Neural progenitor cell (in vitro differentiated cells): ENCODE measurements around the gene OPTC. TPM values are rescaled to one million over a fixed set of nuclear protein-coding genes. Genes with fewer than 3 reads are reported as not detected.

ENCODE experiments used
- DNase-seq: peaks from one replicate; pipeline ENCODE4 v3.0.0-alpha.2; 2016; ENCODE audit warnings: low spot score
- H2AFZ ChIP-seq: fragments of 200-600 bp; sonication (generic); replicated peaks from 2 replicates; pipeline ENCODE4 v1.6.1; 2016; ENCODE audit warnings: antibody characterized with exemption
- H3F3A ChIP-seq: fragments of 200-600 bp; sonication (generic); 2 replicates; pipeline ENCODE4 v1.6.1; 2016; ENCODE audit warnings: antibody characterized with exemption, low read depth
- H3K27ac ChIP-seq: fragments of 200-600 bp; sonication (generic); 2 replicates; pipeline ENCODE4 v1.5.1; 2016; ENCODE audit warnings: mild to moderate bottlenecking
- H3K27me3 ChIP-seq: fragments of 200-600 bp; sonication (generic); 2 replicates; pipeline ENCODE4 v1.6.1; 2016; ENCODE audit warnings: mild to moderate bottlenecking, moderate library complexity
- H3K36me3 ChIP-seq: fragments of 200-600 bp; sonication (generic); 2 replicates; pipeline ENCODE4 v1.5.1; 2016
- H3K4me1 ChIP-seq: fragments of 200-600 bp; sonication (generic); 2 replicates; pipeline ENCODE4 v1.6.1; 2016; ENCODE audit warnings: mixed run types
- H3K4me2 ChIP-seq: fragments of 200-600 bp; sonication (generic); 2 replicates; pipeline ENCODE4 v1.6.1; 2016
- H3K4me3 ChIP-seq: fragments of 200-600 bp; sonication (generic); 2 replicates; pipeline ENCODE4 v1.5.1; 2016
- H3K79me2 ChIP-seq: fragments of 200-600 bp; sonication (generic); 2 replicates; pipeline ENCODE4 v1.6.1; 2016; ENCODE audit warnings: low read depth
- H3K9ac ChIP-seq: fragments of 200-600 bp; sonication (generic); 2 replicates; pipeline ENCODE4 v1.6.1; 2016
- H3K9me3 ChIP-seq: fragments of 200-600 bp; sonication (generic); 2 replicates; pipeline ENCODE4 v1.5.1; 2016; ENCODE audit warnings: low read depth
- H4K20me1 ChIP-seq: fragments of 200-600 bp; sonication (generic); 2 replicates; pipeline ENCODE4 v1.6.1; 2016; ENCODE audit warnings: low read depth
- H3K27ac Mint-ChIP-seq: 3 replicates; pipeline ENCODE4 v1.8.0; 2021; ENCODE audit warnings: mixed read lengths
- H3K27me3 Mint-ChIP-seq: 2 replicates; pipeline ENCODE4 v1.8.0; 2022; ENCODE audit warnings: low read depth, mild to moderate bottlenecking, inconsistent platforms, moderate library complexity, mixed read lengths; ENCODE audit not compliant: insufficient read depth
- H3K36me3 Mint-ChIP-seq: 3 replicates; pipeline ENCODE4 v1.8.0; 2021; ENCODE audit warnings: mixed read lengths
- H3K4me1 Mint-ChIP-seq: 3 replicates; pipeline ENCODE4 v1.8.0; 2021; ENCODE audit warnings: mixed read lengths
- H3K4me3 Mint-ChIP-seq: 3 replicates; pipeline ENCODE4 v1.8.0; 2021; ENCODE audit warnings: mild to moderate bottlenecking, moderate library complexity, mixed read lengths
- H3K9me3 Mint-ChIP-seq: 3 replicates; pipeline ENCODE4 v1.8.0; 2020; ENCODE audit warnings: mixed read lengths
- CTCF ChIP-seq: fragments of 200-600 bp; sonication (generic); IDR thresholded peaks from 2 replicates; pipeline ENCODE4 v1.5.1; 2017; ENCODE audit warnings: antibody characterized with exemption, mild to moderate bottlenecking
- EZH2 ChIP-seq: fragments of 200-600 bp; sonication (generic); IDR thresholded peaks from 2 replicates; pipeline ENCODE4 v1.6.1; 2017; ENCODE audit warnings: antibody characterized with exemption, mild to moderate bottlenecking, moderate library complexity
- EZH2phosphoT487 ChIP-seq: fragments of 200-600 bp; sonication (generic); IDR thresholded peaks from 2 replicates; pipeline ENCODE4 v1.6.1; 2017; ENCODE audit warnings: antibody characterized with exemption
- total RNA-seq: library from RNA; depleted of rRNA; stranded (reverse); fragments of >200 nt; gene quantifications from 2 replicates; pipeline ENCODE4 v1.2.3, GENCODE V29; 2015; ENCODE audit warnings: low replicate concordance

The OPTC gene
- total RNA-seq, 1 donor from 2014 or later, result not detected

GRCh38 chr1:203557390-203557789, 63.4 kb downstream of the OPTC start:
- H3K9me3 Mint-ChIP-seq, result no peaks in the 10 kb centered on the region
- no peaks in the 10 kb centered on the region for H3K36me3 Mint-ChIP-seq
- no peak overlapping the region for H3K4me3 Mint-ChIP-seq
- no peak for DNase-seq
- no peaks in the 10 kb centered on the region for H3K27me3 ChIP-seq
- H3K36me3 ChIP-seq, result no peaks in the 10 kb centered on the region
- no peak overlapping the region for H3K27ac ChIP-seq
- H3K4me1 Mint-ChIP-seq, result peaks cover 60% of the 10 kb centered on the region
- TF ChIP-seq CTCF (no peak), EZH2 (no peak), EZH2phosphoT487 (no peak)
- H3K27me3 Mint-ChIP-seq, result peaks cover 12% of the 10 kb centered on the region
- H3K9me3 ChIP-seq, result no peaks in the 10 kb centered on the region
- no peak overlapping the region for H2AFZ ChIP-seq
- no peak overlapping the region for H3K4me2 ChIP-seq
- H4K20me1 ChIP-seq, result no peaks in the 10 kb centered on the region
- no peak overlapping the region for H3K4me3 ChIP-seq
- H3K9ac ChIP-seq, result no peak overlapping the region
- no peaks in the 10 kb centered on the region for H3K79me2 ChIP-seq
- peak overlapping the region; percentile 24 for H3K27ac Mint-ChIP-seq
- no peaks in the 10 kb centered on the region for H3F3A ChIP-seq
- H3K4me1 ChIP-seq, result peaks cover 22% of the 10 kb centered on the region

- Histone ChIP-seq H3K27ac (no peak overlapping the region), H3K4me3 (no peak overlapping the region), H3K9me3 (no peaks in the 10 kb centered on the region), H4K20me1 (no peaks in the 10 kb centered on the region), H3K79me2 (no peaks in the 10 kb centered on the region), H3K4me1 (peaks cover 22% of the 10 kb centered on the region), H3K9ac (no peak overlapping the region), H3F3A (no peaks in the 10 kb centered on the region), H3K27me3 (no peaks in the 10 kb centered on the region), H2AFZ (no peak overlapping the region), H3K4me2 (no peak overlapping the region), H3K36me3 (no peaks in the 10 kb centered on the region)
- Mint-ChIP-seq H3K36me3 (no peaks in the 10 kb centered on the region), H3K27ac (peak overlapping the region; percentile 39), H3K27me3 (peaks cover 12% of the 10 kb centered on the region), H3K4me3 (no peak overlapping the region), H3K4me1 (peaks cover 59% of the 10 kb centered on the region), H3K9me3 (no peaks in the 10 kb centered on the region)
- no peak for DNase-seq
- TF ChIP-seq EZH2phosphoT487 (no peak), CTCF (no peak), EZH2 (no peak)
Observed at GRCh38 chr1:203558064-203558760, 64.3 kb downstream of the OPTC start.

Other genes with a start within 250 kb of the OPTC start
- gene BTG2, start 188.6 kb upstream of the OPTC start, total RNA-seq, result 26.5 and 47.6 TPM in 2 replicates
- gene FMOD, start 143.0 kb upstream of the OPTC start, total RNA-seq, result 0.19 TPM in 1 of 2 replicates, not detected in the other
- gene PRELP, start 18.3 kb upstream of the OPTC start, total RNA-seq, result 0.26 and 0.34 TPM in 2 replicates
- 39.6 and 39.8 TPM in 2 replicates for gene ATP2B4, start 132.7 kb downstream of the OPTC start, total RNA-seq